NB4 (cell line): ENCODE data around the gene SIL1.

ENCODE experiments used
- CTCF ChIP-seq: IDR thresholded peaks from one replicate; pipeline ENCODE4 v1.5.1; 2012; ENCODE audit warnings: low read depth, low read length
- MAX ChIP-seq: IDR thresholded peaks from 2 replicates; pipeline ENCODE4 v1.6.1; 2011; ENCODE audit warnings: low read depth, low read length
- MYC ChIP-seq: IDR thresholded peaks from 2 replicates; pipeline ENCODE4 v1.6.1; 2011; ENCODE audit warnings: low read depth, low read length
- POLR2A ChIP-seq: IDR thresholded peaks from 2 replicates; pipeline ENCODE4 v1.6.1; 2011; ENCODE audit warnings: mild to moderate bottlenecking; ENCODE audit not compliant: insufficient read length; ENCODE audit errors: extremely low read depth

DNA sequence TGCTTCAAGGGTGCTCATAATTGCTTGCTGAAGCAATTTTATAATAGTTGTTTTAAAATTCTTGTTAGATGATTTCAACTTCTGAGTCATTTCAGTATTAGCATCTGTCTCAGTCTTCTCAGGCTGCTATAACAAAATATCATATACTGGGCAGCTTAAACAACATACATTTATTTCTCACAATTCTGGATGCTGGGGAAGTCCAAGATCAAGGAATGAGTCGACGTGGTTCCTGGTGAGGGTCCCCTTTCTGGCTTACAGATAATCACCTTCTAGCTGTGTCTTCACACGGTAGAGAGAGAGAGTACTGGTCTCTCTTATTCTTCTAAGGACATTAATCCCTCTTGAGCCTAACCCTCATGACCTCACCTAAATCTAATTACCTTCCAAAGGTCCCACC, 160.4 kb downstream of the SIL1 start:
- TF ChIP-seq CTCF (no peak), POLR2A (no peak), MYC (no peak), MAX (no peak)
